ENCODE measurements around the gene SAMD13. TPM values are rescaled to one million over a fixed set of nuclear protein-coding genes. Genes with fewer than 3 reads are reported as not detected.

The SAMD13 gene
- total and polyA plus RNA-seq, 2 donors (not counting 1 experiment from before 2014, with no cell fraction given) = 0.42 TPM; not detected in 1

DNA sequence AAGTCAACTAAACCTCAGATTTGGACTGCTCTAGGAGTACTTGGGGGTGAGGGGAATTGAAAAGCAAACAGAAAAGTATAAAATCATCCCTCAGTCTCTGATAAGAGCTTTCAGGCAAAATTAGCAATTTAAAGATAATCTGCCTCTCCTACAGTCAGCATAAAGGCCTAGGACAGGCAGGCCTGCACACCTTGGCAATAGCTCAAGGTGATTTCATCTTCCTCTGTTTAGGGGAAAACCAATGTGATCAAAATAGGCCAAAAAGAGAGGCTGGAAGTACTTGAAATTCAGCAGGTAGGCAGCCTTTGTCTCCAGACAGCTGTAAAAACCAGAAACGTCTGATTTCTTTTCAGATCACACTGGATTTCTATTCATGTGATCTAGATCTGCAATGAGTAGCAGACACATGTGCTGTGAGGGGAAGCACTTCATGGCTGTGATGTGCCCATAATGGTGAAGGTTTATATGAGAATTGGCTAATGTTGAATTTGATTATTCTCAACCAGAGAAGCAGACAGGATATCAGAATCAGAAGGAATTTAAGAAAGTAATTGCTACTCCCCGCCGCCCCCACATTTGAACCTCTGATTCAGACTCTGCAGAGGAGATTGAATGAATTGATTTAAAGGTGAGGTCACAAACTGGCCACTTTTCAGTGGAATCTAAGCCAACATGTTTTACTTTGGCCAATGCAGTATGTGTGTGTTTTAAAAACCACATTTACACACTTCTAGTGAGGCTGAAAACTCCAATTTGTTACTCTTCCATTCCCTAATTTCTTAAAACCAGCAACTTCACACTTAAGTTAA, 51.0 kb downstream of the SAMD13 start:
- TF ChIP-seq EZH2 (IDR thresholded peaks at IDR 0.05; ENCODE audit: borderline replicate concordance, insufficient read depth, low read depth, low read length, poor library complexity, severe bottlenecking) = no peak
- TF ChIP-seq, protein P1, sequence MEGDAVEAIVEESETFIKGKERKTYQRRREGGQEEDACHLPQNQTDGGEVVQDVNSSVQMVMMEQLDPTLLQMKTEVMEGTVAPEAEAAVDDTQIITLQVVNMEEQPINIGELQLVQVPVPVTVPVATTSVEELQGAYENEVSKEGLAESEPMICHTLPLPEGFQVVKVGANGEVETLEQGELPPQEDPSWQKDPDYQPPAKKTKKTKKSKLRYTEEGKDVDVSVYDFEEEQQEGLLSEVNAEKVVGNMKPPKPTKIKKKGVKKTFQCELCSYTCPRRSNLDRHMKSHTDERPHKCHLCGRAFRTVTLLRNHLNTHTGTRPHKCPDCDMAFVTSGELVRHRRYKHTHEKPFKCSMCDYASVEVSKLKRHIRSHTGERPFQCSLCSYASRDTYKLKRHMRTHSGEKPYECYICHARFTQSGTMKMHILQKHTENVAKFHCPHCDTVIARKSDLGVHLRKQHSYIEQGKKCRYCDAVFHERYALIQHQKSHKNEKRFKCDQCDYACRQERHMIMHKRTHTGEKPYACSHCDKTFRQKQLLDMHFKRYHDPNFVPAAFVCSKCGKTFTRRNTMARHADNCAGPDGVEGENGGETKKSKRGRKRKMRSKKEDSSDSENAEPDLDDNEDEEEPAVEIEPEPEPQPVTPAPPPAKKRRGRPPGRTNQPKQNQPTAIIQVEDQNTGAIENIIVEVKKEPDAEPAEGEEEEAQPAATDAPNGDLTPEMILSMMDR (IDR thresholded peaks at IDR 0.05) = no peak
- Histone ChIP-seq H3K4me3 (ENCODE audit: control extremely low read depth in 1 of 5, extremely low read depth in 1 of 5, insufficient read depth in 1 of 5, low read depth in 2 of 5, low read length in 4 of 5) (no peak overlapping the region), H3K27ac (ENCODE audit: low read length in 2 of 2) (no peak overlapping the region), H4K20me1 (ENCODE audit: control insufficient read depth, insufficient read depth, low read length, poor library complexity, severe bottlenecking) (no peaks in the 10 kb centered on the region), H3K4me2 (replicated peaks; ENCODE audit: low read depth, low read length, poor library complexity, severe bottlenecking) (no peak overlapping the region), H3K36me3 (replicated peaks in 1 of 2; ENCODE audit: control extremely low read depth in 1 of 2, control insufficient read depth in 1 of 2, extremely low read depth in 1 of 2, insufficient read depth in 2 of 2, low read length in 1 of 2) (no peaks in the 10 kb centered on the region), H3K9me3 (ENCODE audit: control extremely low read depth in 1 of 3, control insufficient read depth in 2 of 3, insufficient read depth in 1 of 3, low read length in 2 of 3) (no peaks in the 10 kb centered on the region), H3K79me2 (ENCODE audit: control insufficient read depth, insufficient read depth, low read length) (no peaks in the 10 kb centered on the region), H2AFZ (ENCODE audit: insufficient read depth, low read depth, low read length, poor library complexity, severe bottlenecking) (no peak overlapping the region), H3K4me1 (ENCODE audit: control insufficient read depth in 2 of 2, insufficient read depth in 2 of 2, low read length in 2 of 2) (no peaks in the 10 kb centered on the region), H3K9ac (ENCODE audit: low read length) (no peak overlapping the region), H3K27me3 (replicated peaks in 1 of 4; ENCODE audit: control extremely low read depth in 1 of 4, control insufficient read depth in 3 of 4, insufficient read depth in 4 of 4, low read length in 3 of 4) (no peaks in the 10 kb centered on the region)
- Mint-ChIP-seq H3K9me3 (ENCODE audit: insufficient read depth) (no peaks in the 10 kb centered on the region), H3K4me1 (no peaks in the 10 kb centered on the region), H3K4me3 (no peak overlapping the region), H3K27ac (no peak overlapping the region), H3K27me3 (peaks cover 4% of the 10 kb centered on the region)
- ChIA-PET CTCF (no interaction called here), POLR2A (no interaction called here)
- ATAC-seq (ENCODE audit: low read depth) (no peak), DNase-seq (no peak)
- whole genome bisulfite sequencing (ENCODE audit: insufficient coverage) = 94% methylated on average over 3 of the region's 3 CpGs
- intact Hi-C loops (cut with micrococcal nuclease) = no loop called here

DNA sequence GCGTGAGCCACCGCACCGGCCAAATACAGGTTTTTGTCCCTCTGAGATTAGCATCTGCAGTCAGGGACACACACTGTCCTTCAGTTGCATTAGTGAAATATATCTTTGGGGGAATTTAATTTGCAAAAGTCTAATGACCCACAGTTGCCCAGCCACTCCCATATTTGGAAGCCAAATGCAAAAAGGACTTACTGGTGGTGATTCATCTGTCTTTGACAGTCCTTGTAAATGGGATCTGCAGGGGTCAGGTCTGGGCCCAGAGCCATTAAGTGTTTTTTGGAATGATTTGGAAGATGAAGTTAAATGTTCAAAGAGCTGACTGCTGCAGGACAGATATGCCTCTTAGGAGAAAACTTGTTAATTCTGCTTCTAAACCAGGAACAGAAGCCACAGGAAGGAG, 52.2 kb downstream of the SAMD13 start:
- intact Hi-C loops (cut with micrococcal nuclease) = no loop called here
- no peaks in the 10 kb centered on the region for H3K9me3 ChIP-seq (ENCODE audit: control extremely low read depth in 1 of 3, control insufficient read depth in 2 of 3, insufficient read depth in 1 of 3, low read length in 2 of 3)

More for the DNA sequence above, 52.2 kb downstream of the SAMD13 start:
- POLR2A ChIA-PET = no interaction called here
- no peak overlapping the region for H2AFZ ChIP-seq (ENCODE audit: insufficient read depth, low read depth, low read length, poor library complexity, severe bottlenecking)
- H3K4me1 Mint-ChIP-seq = no peaks in the 10 kb centered on the region
- H3K9ac ChIP-seq (ENCODE audit: low read length) = no peak overlapping the region
- TF ChIP-seq EZH2 (IDR thresholded peaks at IDR 0.05; ENCODE audit: borderline replicate concordance, insufficient read depth, low read depth, low read length, poor library complexity, severe bottlenecking) = no peak
- TF ChIP-seq, protein P1 (IDR thresholded peaks at IDR 0.05) = no peak
- CTCF ChIA-PET = no interaction called here
- no peaks in the 10 kb centered on the region for H3K79me2 ChIP-seq (ENCODE audit: control insufficient read depth, insufficient read depth, low read length)
- no peaks in the 10 kb centered on the region for H3K4me1 ChIP-seq (ENCODE audit: control insufficient read depth in 2 of 2, insufficient read depth in 2 of 2, low read length in 2 of 2)
- H3K27me3 Mint-ChIP-seq = no peaks in the 10 kb centered on the region
- no peaks in the 10 kb centered on the region for H4K20me1 ChIP-seq (ENCODE audit: control insufficient read depth, insufficient read depth, low read length, poor library complexity, severe bottlenecking)
- H3K9me3 Mint-ChIP-seq (ENCODE audit: insufficient read depth) = no peaks in the 10 kb centered on the region
- 100% methylated on average over 2 of the region's 3 CpGs for WGBS (ENCODE audit: insufficient coverage)
- no peak overlapping the region for H3K4me3 Mint-ChIP-seq
- no peak overlapping the region for H3K4me3 ChIP-seq (ENCODE audit: control extremely low read depth in 1 of 5, extremely low read depth in 1 of 5, insufficient read depth in 1 of 5, low read depth in 2 of 5, low read length in 4 of 5)
- ATAC-seq (ENCODE audit: low read depth) = no peak
- DNase-seq = no peak
- H3K27ac Mint-ChIP-seq = no peak overlapping the region
- H3K4me2 ChIP-seq (replicated peaks; ENCODE audit: low read depth, low read length, poor library complexity, severe bottlenecking) = no peak overlapping the region
- H3K27ac ChIP-seq (ENCODE audit: low read length in 2 of 2) = no peak overlapping the region
- no peaks in the 10 kb centered on the region for H3K36me3 ChIP-seq (replicated peaks in 1 of 2; ENCODE audit: control extremely low read depth in 1 of 2, control insufficient read depth in 1 of 2, extremely low read depth in 1 of 2, insufficient read depth in 2 of 2, low read length in 1 of 2)
- H3K27me3 ChIP-seq (replicated peaks in 1 of 4; ENCODE audit: control extremely low read depth in 1 of 4, control insufficient read depth in 3 of 4, insufficient read depth in 4 of 4, low read length in 3 of 4) = no peaks in the 10 kb centered on the region

Data from B cell (primary cell).